ENCODE measurements around the gene TMEM141.

DNA sequence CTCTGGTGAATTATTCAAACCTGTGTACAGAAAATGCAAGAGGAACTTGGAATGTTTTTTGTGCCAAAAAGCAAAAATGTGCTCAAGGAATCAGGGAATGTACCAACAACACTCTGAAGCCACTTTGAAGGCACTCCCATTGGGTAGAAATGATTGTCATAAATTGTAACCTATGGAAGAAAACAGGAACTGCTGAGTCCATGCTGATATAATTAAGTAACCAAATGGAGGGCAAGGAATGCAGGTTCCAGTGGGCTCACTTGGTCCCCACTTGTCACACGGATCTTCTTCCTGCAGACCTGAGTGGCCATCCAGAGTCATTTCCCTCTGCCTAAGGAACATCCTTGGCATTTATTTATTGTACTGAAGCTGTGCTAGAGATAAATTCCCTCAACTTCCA lies 39.9 kb upstream of the TMEM141 start:
- TF ChIP-seq EZH2phosphoT487 (IDR thresholded peaks at IDR 0.05; ENCODE audit: low read depth) (no peak), CTCF (IDR thresholded peaks at IDR 0.05; ENCODE audit: low read depth, low read length) (no peak)

All from OCI-LY3 (cell line).